DLD1 (cell line): ENCODE data around the gene SIRT2.
"Not testable (repeated sequence)": the region's sequence is repeated elsewhere in the genome, so short reads cannot be mapped to it uniquely, and the experiment has no call there.

Experiments used
- in situ Hi-C: cut with HindIII; loops from 2 replicates; pipeline ENCODE4 v1.10.0; 2017; ENCODE audit warnings: low sequenced_read_pairs

The SIRT2 gene

DNA sequence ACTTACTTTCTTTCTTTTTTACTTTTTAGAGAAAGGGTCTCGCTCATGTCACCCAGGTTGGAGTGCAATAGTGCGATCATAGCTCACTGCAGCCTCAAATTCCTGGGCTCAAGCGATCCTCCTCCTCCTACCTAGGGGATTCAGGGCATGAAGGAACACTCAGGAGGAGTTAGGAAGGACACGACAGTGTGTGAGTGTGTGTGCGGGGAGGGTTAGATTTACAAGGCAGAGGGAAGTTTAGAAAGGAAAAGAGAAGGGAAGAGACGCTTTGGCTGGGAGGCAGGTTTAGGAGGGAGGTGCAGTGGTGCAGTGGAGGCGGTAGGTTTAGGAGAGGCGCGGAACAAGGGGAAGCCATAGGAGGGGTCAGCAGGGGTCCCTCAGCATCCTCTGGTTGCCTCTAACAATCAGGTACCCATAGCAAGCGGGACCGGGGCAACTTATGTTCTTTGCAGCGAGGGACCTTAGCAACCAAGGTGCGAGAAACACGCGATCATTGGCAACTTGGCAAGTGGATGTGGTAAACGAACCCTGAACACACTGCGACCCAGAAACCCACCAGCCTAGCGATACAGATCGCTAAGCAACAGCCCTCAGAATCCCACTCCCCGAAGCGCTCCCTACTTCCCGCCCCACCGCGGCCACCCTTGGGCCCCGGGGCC, 501 bp downstream of the SIRT2 start:
- in situ Hi-C loops, result no loop called here

DNA sequence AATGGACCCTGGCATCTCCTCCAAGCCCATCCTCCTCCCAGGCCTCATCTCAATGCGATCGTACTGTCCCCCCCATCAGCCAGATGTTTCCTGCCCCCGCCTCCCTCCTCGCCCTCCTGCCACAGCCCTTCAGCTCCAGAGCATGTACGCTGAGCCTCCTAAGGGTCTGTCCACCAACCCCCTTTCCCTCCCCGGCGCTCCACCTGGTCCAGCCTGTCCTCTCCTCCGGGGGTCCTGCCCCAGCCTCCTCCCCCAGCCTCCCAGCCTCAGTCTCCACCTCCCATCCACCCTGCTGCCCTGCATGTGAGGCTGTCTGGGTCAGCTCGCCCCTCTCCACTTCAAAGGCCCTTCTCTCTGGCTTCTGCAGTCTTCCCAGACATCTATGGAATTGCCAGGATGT, 4.5 kb downstream of the SIRT2 start:
- in situ Hi-C loops, result no loop called here

DNA sequence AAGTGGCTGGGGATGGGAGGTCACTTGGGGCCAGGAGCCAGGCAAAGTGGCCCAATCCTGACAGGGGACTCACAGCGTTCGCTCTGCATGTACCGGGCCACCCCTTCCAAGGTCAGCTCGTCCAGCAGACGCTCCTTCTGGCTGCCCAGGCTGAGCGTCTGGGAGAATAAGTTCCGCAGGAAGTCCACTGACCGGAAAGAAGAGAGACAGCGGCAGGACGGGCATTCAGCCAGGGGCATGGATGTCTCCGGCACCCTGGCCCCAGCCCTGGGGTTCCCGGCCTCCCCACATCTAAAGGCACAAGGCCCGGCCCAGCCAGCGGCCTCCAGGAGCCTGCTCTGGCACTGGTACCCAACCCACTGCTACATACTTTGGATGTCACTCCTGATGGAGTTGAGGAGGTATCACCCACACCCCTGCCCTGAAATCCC, 6.1 kb downstream of the SIRT2 start:
- in situ Hi-C loops, result no loop called here

DNA sequence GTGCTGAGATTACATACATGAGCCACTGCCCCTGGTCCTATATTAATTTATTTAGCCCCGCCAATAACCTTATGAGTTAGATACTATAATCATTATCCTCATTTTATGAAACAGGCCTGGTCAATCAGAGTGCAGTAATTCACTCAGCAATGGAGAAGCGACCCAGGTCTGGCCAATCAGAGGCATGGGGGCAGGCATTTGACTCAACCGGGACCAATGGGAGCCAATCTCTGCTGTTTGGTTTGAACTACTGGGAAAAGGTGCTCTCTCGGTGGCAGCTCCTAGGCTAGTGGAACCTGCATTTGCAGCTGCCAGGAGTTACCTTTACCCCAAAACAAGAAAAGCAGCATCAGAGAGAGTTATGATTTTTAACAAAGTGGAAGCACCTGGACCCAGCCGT, 6.6 kb downstream of the SIRT2 start:
- in situ Hi-C loops, result no loop called here

DNA sequence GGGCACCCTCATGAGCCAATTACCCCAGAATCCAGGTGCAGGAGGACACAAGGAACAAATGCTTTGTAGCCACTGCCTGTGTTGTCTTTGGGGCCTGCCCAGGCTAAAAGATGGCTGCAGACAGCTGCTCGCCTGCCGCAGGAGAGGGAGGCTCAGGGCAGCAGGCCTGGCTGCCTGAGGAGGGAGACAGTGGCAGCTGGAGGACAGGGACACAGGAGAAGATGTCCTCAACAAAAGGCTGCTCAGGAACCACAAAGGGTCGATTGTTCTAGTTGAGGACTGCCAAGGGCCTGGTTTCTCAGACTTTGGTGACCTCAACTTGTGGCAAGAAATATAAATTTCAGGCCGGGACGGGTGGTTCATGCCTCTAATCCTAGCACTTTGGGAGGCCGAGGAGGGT, 7.6 kb downstream of the SIRT2 start:
- in situ Hi-C loops, result no loop called here

DNA sequence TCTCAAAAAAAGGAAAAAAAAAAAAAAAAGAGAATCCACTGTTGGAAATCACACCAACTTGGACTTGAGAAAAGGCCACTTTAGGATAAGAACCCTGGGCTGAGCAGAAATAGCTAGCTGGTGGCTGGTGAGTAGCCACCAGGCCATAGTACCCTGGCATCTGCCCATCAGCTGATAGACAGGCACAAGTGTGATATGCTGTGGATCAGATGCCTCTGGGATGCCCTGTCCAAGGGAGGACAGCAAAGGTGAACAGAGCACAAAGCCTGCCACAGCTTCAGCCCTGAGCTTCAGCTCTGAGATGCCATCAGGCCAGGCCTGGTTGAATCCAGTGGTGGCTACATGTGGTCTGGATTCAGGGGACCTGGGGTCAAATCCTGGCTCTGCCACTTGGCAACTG, 8.7 kb downstream of the SIRT2 start:
- in situ Hi-C loops, result no loop called here

DNA sequence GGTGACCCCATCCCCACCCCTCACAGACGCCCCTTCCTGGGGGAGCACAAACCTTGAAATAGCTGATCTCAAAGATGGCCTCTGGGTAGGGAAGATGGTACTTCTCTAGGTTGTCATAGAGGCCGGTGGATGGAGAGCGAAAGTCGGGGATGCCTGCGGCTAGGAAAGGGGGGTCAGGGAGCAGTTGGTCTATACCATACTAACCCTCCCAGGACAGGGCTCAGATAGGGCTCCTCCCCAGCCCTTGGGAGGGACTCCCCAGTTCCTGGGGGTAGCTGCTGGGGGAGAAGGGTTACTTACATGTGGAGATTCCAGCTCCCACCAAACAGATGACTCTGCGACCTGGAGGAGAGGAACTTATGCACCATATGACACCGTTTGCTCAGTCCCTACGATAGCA, 9.6 kb downstream of the SIRT2 start:
- in situ Hi-C loops, result no loop called here

DNA sequence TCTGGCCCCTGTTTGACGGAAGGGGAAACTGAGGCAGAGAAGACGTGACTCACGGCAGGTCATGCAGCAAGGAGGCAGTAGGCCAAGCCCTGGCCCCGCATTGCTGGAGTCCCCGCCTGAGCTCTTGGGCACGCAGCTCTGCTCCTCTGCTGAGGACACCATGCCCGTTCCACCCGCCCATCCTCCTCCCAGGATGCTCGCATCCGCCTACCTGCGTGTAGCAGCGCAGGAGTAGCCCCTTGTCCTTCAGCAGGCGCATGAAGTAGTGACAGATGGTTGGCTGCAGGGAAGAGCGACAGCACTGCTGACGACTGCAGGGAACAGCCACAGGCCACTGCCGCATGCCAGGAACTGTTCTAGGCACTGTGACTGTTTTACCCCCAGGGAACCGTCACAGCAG, 10.5 kb downstream of the SIRT2 start:
- in situ Hi-C loops, result no loop called here

DNA sequence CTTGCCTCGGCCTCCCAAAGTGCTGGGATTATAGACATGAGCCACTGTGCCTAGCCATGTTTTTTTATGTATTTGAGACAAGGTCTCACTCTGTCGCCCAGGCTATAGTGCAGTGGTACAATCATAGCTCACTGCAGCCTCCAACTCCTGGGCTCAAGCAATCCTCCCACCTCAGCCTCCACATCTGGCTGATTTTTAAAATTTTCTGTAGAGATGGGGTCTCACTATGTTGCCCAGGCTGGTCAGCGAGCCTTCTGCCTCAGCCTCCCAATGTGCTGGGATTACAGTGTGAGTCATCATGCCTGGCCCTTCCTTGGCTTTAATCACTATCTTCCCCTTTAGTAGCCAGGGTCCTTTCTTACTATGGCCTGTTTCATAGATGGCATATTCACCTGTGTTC, 14.7 kb downstream of the SIRT2 start:
- in situ Hi-C loops, result not testable (repeated sequence)

DNA sequence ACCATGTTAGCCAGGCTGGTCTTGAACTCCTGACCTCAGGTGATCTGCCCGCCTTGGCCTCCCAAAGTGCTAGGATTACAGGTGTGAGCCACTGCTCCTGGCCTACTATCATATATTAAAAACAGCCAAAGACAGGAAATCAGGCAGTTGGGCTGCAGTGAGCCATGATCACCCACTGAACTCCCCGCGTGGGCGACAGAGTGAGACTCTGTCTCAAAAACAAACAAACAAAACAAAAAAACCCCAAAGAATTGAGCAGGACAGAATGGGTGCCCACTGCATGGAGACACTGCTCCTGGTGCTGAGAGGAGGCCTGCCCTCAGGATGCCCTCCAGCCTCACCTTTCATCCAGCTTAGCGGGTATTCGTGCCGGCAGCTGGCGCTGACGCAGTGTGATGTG, 16.1 kb downstream of the SIRT2 start:
- in situ Hi-C loops, result no loop called here

DNA sequence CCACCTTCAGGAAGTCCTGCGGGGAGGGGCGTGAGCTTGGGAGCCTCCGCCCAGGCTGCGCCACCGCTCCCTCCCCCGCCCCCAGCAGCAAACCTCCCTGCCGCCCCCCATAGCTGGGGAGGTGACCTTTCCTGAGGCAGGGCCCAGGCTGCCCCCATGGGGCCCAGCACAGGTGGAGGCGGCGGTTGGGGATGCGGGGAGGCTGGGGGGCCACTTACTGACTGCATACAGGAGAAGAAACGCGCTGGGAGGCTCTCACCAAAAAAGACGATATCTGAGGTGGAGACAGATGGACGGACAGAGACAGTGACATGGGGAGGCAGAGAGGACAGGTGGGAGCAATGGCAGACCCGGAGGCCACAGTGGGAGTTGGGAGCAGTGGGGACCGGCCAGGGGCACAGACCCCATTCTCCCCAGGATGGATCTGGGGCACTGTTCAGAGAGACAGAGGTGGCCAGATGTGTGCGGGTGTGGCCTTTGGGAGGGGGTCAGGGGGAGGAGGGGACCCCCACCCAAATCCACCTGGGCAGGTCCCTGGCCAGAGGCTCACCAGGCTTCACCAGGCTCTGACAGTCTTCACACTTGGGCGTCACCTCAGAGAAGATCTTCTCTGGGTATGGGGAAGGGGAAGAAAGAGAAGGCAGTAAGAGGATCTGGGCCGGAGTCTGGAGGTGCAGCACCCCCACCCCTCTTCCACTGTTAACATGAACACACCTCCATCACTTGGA, 18.4 kb downstream of the SIRT2 start:
- in situ Hi-C loops, result no loop called here

DNA sequence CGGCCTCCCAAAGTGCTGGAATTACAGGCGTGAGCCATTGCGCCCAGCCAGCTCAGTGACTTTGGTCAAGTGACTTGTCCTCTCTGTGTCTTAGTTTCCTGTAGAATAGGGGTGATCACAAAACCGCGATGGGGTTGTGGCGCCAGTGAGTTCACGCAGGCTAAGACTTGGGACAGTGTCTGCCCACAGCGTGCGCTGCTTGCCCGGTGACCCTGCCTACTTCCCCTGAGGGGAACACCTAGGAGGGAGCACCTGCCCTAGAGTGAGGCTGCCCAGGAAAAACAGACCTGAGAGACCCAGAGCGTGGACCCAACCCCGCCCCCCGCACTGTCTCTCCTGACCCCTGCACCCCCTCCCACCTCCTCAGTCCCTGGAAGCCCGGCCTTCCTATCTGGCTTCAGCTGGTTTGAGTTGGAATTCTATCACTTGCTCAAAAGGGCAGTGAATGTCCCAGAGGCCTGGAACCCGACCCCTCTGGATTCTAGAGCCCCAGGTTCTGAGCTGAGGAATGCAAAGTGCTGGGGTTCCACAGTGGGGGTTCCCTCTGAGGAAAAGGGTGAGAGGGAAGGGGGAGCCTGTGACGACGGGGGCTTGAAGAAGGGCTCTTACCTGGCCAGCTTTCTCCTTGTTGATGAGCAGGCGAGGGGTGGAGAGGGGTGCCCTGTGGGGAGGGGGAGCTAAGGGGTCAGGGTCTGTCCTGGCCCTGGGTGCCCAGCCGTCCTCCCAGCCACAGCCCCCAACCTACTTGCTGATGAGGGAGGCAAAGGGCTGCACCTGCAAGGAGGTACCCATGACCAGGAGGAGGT, 19.1 kb downstream of the SIRT2 start:
- in situ Hi-C loops, result no loop called here

DNA sequence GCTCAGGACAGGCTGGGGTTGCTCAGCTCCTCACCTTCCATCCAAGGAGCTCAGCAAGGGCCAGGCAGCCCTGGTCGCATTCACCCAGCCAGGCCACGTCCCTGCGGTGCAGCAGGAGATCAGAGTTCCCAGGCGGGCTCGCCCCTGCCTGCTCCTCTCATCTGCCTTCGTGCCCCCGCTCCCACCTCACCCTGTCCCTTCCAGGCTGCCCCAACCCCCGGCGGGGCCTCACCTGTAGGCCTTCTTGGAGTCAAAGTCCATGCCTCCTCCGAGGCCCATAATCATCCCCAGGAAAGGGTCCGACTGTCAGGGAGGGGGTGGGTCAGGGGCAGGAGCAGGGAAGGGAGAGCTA, 20.0 kb downstream of the SIRT2 start:
- in situ Hi-C loops, result no loop called here

DNA sequence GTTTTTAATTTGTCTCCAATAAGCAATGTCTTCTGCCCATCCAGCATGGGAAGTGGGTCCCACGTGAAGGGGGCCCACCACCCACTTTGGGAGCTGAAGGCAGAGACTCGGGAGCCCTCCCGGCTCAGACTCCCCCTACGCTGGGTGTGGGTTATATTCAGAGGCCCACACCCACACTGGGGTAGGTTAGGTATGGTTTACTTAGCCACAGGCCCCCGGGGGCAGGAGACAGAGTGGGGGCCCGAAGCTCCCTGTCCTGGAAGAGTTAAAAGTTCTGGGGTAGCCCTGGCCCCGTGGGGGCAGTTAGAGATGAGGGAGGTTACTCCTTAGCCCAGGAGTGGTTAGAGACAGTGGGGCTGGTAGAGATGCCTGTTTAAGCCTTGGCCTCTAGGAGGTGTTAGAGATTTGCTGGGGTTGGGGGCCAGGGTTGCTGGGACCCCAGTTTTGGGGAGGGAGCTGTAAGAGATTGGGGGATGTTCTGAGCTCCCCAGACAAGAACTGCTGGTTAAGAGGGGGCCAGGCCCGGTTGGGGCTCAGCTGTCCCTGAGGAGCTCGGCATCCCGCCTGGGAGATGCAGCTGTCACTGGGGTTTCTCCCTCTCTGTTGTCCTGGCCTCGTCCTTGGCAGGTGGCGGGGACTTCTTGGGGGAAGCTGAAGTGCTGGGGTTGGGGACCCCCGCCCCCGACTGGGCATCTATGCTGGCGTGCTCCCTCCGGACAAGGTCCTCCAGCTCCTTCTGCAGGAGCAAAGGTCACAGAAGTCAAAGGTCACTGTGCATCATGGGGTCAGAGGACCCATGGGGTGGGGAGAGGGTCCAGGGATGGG, 20.6 kb downstream of the SIRT2 start:
- in situ Hi-C loops, result no loop called here

DNA sequence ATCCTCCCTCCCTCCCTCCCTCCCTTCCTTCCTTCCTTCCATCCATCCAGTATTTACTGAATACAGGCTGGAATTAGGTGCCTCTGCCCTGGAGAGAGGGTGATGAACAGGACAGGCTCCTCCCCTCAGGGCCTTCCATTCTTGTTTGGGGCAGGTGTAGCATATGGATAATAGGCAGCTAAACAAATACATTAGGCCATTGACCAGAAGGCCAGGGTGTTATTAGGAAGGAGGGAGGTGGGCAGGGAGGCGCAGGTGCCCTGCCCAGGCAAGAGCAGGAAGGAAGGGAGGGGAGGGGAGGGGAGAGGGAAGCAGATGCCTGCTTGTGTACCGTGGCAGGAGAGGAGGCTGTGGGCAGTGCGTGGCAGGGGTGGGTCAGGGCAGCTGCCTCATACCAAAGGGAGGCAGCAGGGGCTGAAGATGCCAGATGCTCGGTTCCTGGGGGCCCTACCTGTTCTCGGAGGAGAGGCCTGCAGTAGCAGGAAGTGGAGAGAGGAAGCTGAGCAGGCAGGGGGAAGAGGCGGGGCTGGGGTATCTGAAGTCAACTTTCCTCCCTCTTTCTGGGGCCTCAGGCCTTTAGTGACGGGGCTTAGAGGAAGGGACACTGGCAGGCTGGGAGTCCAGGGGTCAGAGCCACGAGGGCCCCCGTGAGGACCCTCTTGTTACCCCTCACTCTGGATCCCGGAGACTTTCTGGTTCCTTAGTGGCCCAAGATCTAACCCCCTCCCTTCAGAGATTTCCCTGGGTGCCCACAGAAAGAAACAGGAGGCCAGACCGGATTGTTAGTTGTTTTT, 21.4 kb downstream of the SIRT2 start, which contains the start of gene RINL:
Gene RINL, minus strand, starts transcription at position 495 of the 794 bp plus-strand sequence. CDS start 1,533 bp downstream, outside the sequence.
- in situ Hi-C loops, result no loop called here

DNA sequence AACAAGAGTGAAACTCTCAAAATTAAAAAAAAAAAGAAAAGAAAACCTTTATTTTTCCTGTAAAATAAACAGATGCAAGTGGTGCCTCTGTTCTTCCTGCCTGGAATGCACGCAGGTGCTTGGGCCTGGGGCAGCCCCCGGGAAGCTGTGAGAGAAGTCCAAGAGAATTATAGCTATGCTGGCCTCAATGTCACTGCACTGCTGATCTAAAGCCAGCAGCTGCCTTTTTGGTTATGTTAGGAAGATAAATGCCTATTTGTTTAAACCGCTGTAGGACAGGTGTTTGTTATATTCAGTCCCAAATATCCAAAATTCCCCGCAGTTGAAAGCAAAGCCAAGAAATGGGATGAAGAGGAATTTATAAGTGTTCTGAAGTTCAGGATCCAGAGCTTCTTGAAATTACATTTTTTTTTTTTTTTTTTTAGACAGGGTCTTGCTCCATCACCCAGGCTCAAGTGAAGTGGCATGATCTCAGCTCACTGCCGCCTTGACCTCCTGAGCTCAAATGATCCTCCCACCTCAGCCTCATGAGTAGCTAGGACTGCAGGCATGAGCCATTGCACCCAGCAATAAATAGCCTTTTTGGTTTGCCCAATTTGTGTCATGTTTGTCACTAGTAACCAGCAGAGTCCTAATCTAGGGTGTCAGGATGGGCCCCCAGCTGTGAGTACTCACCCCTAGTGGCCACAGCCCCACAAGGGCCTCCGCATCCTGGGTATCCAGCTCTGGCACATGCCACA, 23.6 kb downstream of the SIRT2 start:
- in situ Hi-C loops, result no loop called here

DNA sequence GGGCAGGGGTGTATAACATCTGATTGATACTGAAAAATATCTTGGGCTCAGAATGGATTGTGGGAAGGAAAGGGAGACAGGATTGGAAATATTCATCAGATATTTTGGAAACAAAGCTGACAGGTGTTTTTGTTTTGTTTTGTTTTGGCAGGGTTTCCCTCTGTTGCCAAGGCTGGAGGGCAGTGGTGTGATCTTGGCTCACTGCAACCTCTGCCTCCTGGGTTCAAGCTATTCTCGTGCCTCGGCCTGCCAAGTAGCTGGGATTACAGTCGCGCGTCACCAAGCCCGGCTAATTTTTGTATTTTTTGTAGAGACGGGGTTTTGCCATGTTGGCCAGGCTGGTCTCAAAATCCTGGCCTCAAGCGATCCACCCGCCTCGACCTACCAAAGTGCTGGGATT, 26.0 kb downstream of the SIRT2 start:
- in situ Hi-C loops, result not testable (repeated sequence)

DNA sequence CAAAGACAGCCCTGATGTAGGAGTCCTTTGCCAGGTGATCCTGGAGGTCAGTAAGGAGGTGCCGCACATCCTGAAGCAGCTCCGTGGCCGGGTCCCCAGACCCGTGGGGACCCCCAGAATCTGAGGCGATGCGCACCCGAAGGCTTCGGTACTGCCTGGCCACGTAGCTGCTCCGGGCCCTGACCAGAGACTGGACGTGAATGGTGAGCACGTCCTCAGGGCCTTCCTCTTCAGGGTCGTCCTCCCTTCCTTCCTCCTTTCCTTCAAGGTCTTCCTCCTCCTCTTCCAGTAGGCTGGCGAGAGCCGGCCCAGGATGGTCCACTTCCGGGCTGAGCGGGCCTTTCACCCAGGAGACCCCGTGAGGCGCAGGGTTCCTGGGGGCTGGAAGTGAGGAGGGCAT, 28.8 kb downstream of the SIRT2 start:
- in situ Hi-C loops, result no loop called here

DNA sequence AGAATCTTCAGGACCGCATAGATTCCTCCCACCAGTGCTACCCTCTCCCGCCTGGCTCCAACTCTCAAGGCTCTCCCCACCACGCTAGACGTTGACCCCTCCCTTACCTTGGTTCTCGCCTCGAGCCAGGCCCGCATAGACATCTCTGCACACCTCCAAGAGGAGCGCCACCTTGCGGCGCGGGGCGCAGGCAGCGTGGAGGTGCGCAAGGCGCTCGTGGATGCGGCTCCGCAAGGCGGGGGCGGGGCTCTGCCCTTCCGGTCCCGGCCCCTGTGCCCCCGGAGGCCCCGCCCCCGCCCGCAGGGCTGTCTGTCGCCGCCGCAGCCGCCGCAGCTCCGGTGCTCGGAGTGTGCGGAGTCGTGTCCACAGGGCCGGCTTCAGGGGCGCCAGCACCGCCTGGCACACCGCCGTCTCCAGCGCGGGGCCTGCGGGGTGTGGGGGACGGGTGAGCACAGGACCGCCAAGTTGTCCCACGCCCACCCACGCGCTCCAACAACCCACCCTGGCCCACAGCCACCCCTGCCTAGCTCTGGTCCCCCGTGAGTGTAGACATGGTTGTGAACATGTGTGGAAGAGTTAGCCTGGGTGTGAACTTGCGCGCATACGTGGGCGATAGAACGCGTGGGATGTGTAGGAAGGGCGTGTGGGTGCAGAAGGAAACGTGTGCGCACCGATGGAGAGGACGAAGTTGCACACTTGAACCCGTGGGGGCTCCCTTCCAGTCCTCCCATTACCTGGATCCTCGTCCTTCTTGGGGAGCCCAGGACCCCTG, 29.4 kb downstream of the SIRT2 start:
- in situ Hi-C loops, result no loop called here
